ENCODE results near the gene PWWP2A. TPM values are rescaled to one million over a fixed set of nuclear protein-coding genes. Genes with fewer than 3 reads are reported as not detected.
"Not testable (repeated sequence)": the region's sequence is repeated elsewhere in the genome, so short reads cannot be mapped to it uniquely, and the experiment has no call there.

PWWP2A gene
- total and polyA plus RNA-seq, 3 experiments from 2014 or later, result 24.0 to 31.7 (median 26.2) TPM

DNA sequence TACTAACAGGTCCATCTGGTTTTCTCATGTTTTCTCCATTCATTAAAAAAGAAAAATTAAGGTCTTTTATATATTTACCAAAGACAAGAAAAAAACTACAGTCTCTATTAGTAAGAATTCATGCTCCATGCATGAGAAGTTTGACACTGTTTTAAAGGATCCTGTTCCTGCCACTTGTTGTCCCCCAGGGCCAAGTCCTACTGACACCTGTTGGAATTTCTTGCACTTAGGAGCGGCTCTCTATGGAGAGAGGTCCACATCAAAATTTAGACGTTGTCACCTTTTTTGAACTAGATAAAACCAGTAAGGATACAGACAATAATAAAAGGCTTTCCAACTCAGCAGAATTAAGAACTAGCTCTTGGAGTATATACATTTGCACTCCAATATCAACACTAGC is 42.3 kb downstream of the PWWP2A start:
- Histone ChIP-seq H3K9me3 (ENCODE audit: low read length) (no peaks in the 10 kb centered on the region), H3K4me3 (ENCODE audit: low read length) (no peak overlapping the region), H3K4me1 (ENCODE audit: insufficient read depth, low read length) (no peaks in the 10 kb centered on the region), H3K27ac (ENCODE audit: low read depth, low read length) (no peak overlapping the region), H3K36me3 (ENCODE audit: insufficient read depth, low read length) (no peaks in the 10 kb centered on the region), H3K27me3 (ENCODE audit: insufficient read depth, low read length, poor library complexity, severe bottlenecking) (no peaks in the 10 kb centered on the region)
- ChIA-PET POLR2A (no interaction called here), CTCF (no interaction called here)
- H3K4me3 Mint-ChIP-seq, result no peak overlapping the region
- peaks cover 0 to 39% (median 9%) of the 10 kb centered on the region in 3 donors for H3K36me3 Mint-ChIP-seq
- DNase-seq, result no peak
- H3K9me3 Mint-ChIP-seq, result no peaks in the 10 kb centered on the region
- H3K4me1 Mint-ChIP-seq, result no peaks in the 10 kb centered on the region
- peak overlapping the region in 3 of 8 donors; percentile 30 to 66 (median 54) for H3K27ac Mint-ChIP-seq
- no peaks in the 10 kb centered on the region for H3K27me3 Mint-ChIP-seq

GRCh38 chr5:160075073-160075472 is 44.2 kb downstream of the PWWP2A start:
- Mint-ChIP-seq H3K27ac (peak overlapping the region in 1 of 8 donors; percentile 69), H3K36me3 (peaks cover 0 to 38% (median 10%) of the 10 kb centered on the region in 3 donors), H3K27me3 (no peaks in the 10 kb centered on the region), H3K4me3 (no peak overlapping the region), H3K4me1 (no peaks in the 10 kb centered on the region), H3K9me3 (no peaks in the 10 kb centered on the region)
- H3K27ac ChIP-seq (ENCODE audit: low read depth, low read length), result no peak overlapping the region
- H3K36me3 ChIP-seq (ENCODE audit: insufficient read depth, low read length), result no peaks in the 10 kb centered on the region
- POLR2A ChIA-PET, result no interaction called here
- CTCF ChIA-PET, result no interaction called here
- no peaks in the 10 kb centered on the region for H3K27me3 ChIP-seq (ENCODE audit: insufficient read depth, low read length, poor library complexity, severe bottlenecking)
- no peaks in the 10 kb centered on the region for H3K4me1 ChIP-seq (ENCODE audit: insufficient read depth, low read length)
- DNase-seq, result no peak
- no peak overlapping the region for H3K4me3 ChIP-seq (ENCODE audit: low read length)
- no peaks in the 10 kb centered on the region for H3K9me3 ChIP-seq (ENCODE audit: low read length)

DNA sequence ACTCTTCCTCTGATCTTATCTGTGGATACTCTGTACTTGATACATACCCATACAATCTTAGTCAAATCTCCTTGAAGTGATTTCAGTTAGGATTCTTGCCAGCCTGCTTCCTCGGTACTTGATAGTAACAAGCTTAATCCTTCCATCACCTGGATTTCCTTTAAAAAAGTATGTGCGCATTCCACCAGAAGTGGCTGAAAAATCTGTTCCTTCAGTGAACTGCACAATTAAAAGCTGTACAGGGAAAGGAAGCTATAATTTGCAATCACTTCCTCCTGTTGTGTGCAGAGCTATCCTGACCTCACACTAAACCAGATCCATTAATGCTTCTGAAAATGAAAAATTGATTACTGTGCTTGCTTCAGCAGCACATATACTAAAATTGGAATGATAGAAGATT is 47.3 kb downstream of the PWWP2A start:
- H3K27me3 Mint-ChIP-seq, result no peaks in the 10 kb centered on the region
- CTCF ChIA-PET, result interaction anchor here (1.2 to 1.5 kb wide), 2 partner anchors 9 to 50 kb away, joined by 4 to 5 read pairs; no protein-coding TSS in a partner anchor

DNA sequence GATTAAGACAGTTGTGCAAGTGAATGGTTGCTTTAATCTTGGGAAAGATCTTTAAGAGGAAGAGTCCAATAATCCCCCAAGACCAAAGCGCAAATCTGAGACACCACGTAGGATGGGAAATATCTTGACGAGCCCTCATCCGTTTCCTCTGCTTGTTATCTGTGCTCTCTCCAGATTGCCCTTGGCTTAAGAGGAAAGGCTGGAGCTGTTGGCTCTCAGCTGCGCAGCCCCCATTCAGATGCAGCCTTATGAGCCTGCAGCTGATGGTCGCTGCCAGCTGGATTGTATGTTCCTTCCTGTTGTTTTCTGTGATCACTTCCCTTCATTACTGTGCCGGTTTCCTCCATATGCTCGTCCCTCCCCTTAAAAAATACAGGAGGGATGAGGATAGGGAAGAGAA is 47.7 kb downstream of the PWWP2A start:
- no peaks in the 10 kb centered on the region for H3K4me1 ChIP-seq (ENCODE audit: insufficient read depth, low read length)
- H3K27ac Mint-ChIP-seq, result no peak overlapping the region

More for the DNA sequence above, 47.3 kb downstream of the PWWP2A start:
- H3K4me1 ChIP-seq (ENCODE audit: insufficient read depth, low read length), result no peaks in the 10 kb centered on the region
- no peaks in the 10 kb centered on the region for H3K4me1 Mint-ChIP-seq
- DNase-seq, result no peak
- no peak overlapping the region for H3K4me3 ChIP-seq (ENCODE audit: low read length)
- no peak overlapping the region for H3K27ac ChIP-seq (ENCODE audit: low read depth, low read length)
- H3K4me3 Mint-ChIP-seq, result no peak overlapping the region
- H3K27ac Mint-ChIP-seq, result no peak overlapping the region
- H3K27me3 ChIP-seq (ENCODE audit: insufficient read depth, low read length, poor library complexity, severe bottlenecking), result no peaks in the 10 kb centered on the region
- H3K9me3 Mint-ChIP-seq, result no peaks in the 10 kb centered on the region
- POLR2A ChIA-PET, result no interaction called here
- H3K36me3 Mint-ChIP-seq, result peaks cover 0 to 28% (median 2%) of the 10 kb centered on the region in 3 donors
- no peaks in the 10 kb centered on the region for H3K36me3 ChIP-seq (ENCODE audit: insufficient read depth, low read length)
- H3K9me3 ChIP-seq (ENCODE audit: low read length), result no peaks in the 10 kb centered on the region

GRCh38 chr5:160069120-160069519 is 50.1 kb downstream of the PWWP2A start:
- H3K27ac Mint-ChIP-seq; H3K9me3 Mint-ChIP-seq; H3K9me3 ChIP-seq (ENCODE audit: low read length); H3K4me1 Mint-ChIP-seq; CTCF ChIA-PET; H3K27me3 ChIP-seq (ENCODE audit: insufficient read depth, low read length, poor library complexity, severe bottlenecking); H3K27ac ChIP-seq (ENCODE audit: low read depth, low read length); DNase-seq; H3K27me3 Mint-ChIP-seq; POLR2A ChIA-PET; H3K4me3 ChIP-seq (ENCODE audit: low read length); H3K4me1 ChIP-seq (ENCODE audit: insufficient read depth, low read length); H3K4me3 Mint-ChIP-seq: not testable (repeated sequence)
- peaks cover 12% of the 10 kb centered on the region for H3K36me3 ChIP-seq (ENCODE audit: insufficient read depth, low read length)
- H3K36me3 Mint-ChIP-seq, result peaks cover 2 to 42% (median 3%) of the 10 kb centered on the region in 3 donors

More for the DNA sequence above, 47.7 kb downstream of the PWWP2A start:
- Histone ChIP-seq H3K27ac (ENCODE audit: low read depth, low read length) (no peak overlapping the region), H3K27me3 (ENCODE audit: insufficient read depth, low read length, poor library complexity, severe bottlenecking) (no peaks in the 10 kb centered on the region), H3K4me3 (ENCODE audit: low read length) (no peak overlapping the region), H3K36me3 (ENCODE audit: insufficient read depth, low read length) (no peaks in the 10 kb centered on the region), H3K9me3 (ENCODE audit: low read length) (no peaks in the 10 kb centered on the region)
- POLR2A ChIA-PET, result no interaction called here
- Mint-ChIP-seq H3K4me3 (no peak overlapping the region), H3K27me3 (no peaks in the 10 kb centered on the region), H3K36me3 (peaks cover 0 to 29% (median 2%) of the 10 kb centered on the region in 3 donors), H3K4me1 (no peaks in the 10 kb centered on the region), H3K9me3 (no peaks in the 10 kb centered on the region)
- DNase-seq, result no peak
- CTCF ChIA-PET, result interaction anchor here (1.2 to 1.5 kb wide), 2 partner anchors 9 to 50 kb away, joined by 4 to 5 read pairs; no protein-coding TSS in a partner anchor

- Histone ChIP-seq H3K9me3 (ENCODE audit: low read length) (no peaks in the 10 kb centered on the region), H3K4me3 (ENCODE audit: low read length) (no peak overlapping the region), H3K4me1 (ENCODE audit: insufficient read depth, low read length) (no peaks in the 10 kb centered on the region), H3K27ac (ENCODE audit: low read depth, low read length) (no peak overlapping the region), H3K36me3 (ENCODE audit: insufficient read depth, low read length) (peaks cover 19% of the 10 kb centered on the region), H3K27me3 (ENCODE audit: insufficient read depth, low read length, poor library complexity, severe bottlenecking) (no peaks in the 10 kb centered on the region)
- ChIA-PET POLR2A (no interaction called here), CTCF (interaction anchor here (0.8 to 3.1 kb wide), 2 partner anchors 10 to 78 kb away, joined by 3 to 10 read pairs; no protein-coding TSS in a partner anchor)
- Mint-ChIP-seq H3K27me3 (no peaks in the 10 kb centered on the region), H3K4me3 (no peak overlapping the region), H3K4me1 (peaks cover 0 to 4% (median 0%) of the 10 kb centered on the region in 3 donors), H3K36me3 (peaks cover 3 to 70% (median 9%) of the 10 kb centered on the region in 3 donors), H3K27ac (peak overlapping the region in 2 of 8 donors; percentile 35 to 64), H3K9me3 (no peaks in the 10 kb centered on the region)
- no peak for DNase-seq
Observed at GRCh38 chr5:160064995-160065614, 54.1 kb downstream of the PWWP2A start.

GRCh38 chr5:160064417-160064810 is 54.8 kb downstream of the PWWP2A start:
- CTCF ChIA-PET, result interaction anchor here (3.1 kb wide), 1 partner anchor 9 kb away, joined by 10 read pairs; no protein-coding TSS in a partner anchor
- Histone ChIP-seq H3K27me3 (ENCODE audit: insufficient read depth, low read length, poor library complexity, severe bottlenecking) (no peaks in the 10 kb centered on the region), H3K36me3 (ENCODE audit: insufficient read depth, low read length) (peaks cover 26% of the 10 kb centered on the region), H3K9me3 (ENCODE audit: low read length) (no peaks in the 10 kb centered on the region), H3K27ac (ENCODE audit: low read depth, low read length) (no peak overlapping the region), H3K4me1 (ENCODE audit: insufficient read depth, low read length) (no peaks in the 10 kb centered on the region), H3K4me3 (ENCODE audit: low read length) (no peak overlapping the region)
- POLR2A ChIA-PET, result no interaction called here
- peaks cover 4 to 75% (median 11%) of the 10 kb centered on the region in 3 donors for H3K36me3 Mint-ChIP-seq
- H3K9me3 Mint-ChIP-seq, result no peaks in the 10 kb centered on the region
- no peak overlapping the region for H3K4me3 Mint-ChIP-seq
- DNase-seq, result no peak
- peak overlapping the region in 1 of 8 donors; percentile 26 for H3K27ac Mint-ChIP-seq
- no peaks in the 10 kb centered on the region for H3K27me3 Mint-ChIP-seq
- peaks cover 0 to 4% (median 0%) of the 10 kb centered on the region in 3 donors for H3K4me1 Mint-ChIP-seq

- H3K4me1 Mint-ChIP-seq, result peaks cover 0 to 4% (median 0%) of the 10 kb centered on the region in 3 donors
- H3K4me1 ChIP-seq (ENCODE audit: insufficient read depth, low read length), result no peaks in the 10 kb centered on the region
- no peak for DNase-seq
- ChIA-PET POLR2A (no interaction called here), CTCF (no interaction called here)
- H3K36me3 Mint-ChIP-seq, result peaks cover 13 to 83% (median 21%) of the 10 kb centered on the region in 3 donors
- H3K27ac ChIP-seq (ENCODE audit: low read depth, low read length), result no peak overlapping the region
- H3K4me3 Mint-ChIP-seq, result no peak overlapping the region
- H3K27me3 ChIP-seq (ENCODE audit: insufficient read depth, low read length, poor library complexity, severe bottlenecking), result no peaks in the 10 kb centered on the region
- H3K27ac Mint-ChIP-seq, result no peak overlapping the region
- H3K36me3 ChIP-seq (ENCODE audit: insufficient read depth, low read length), result peaks cover 26% of the 10 kb centered on the region
- no peaks in the 10 kb centered on the region for H3K27me3 Mint-ChIP-seq
- no peak overlapping the region for H3K4me3 ChIP-seq (ENCODE audit: low read length)
- no peaks in the 10 kb centered on the region for H3K9me3 Mint-ChIP-seq
- H3K9me3 ChIP-seq (ENCODE audit: low read length), result no peaks in the 10 kb centered on the region
Observed at GRCh38 chr5:160061770-160062169, 57.5 kb downstream of the PWWP2A start.

All from CD8-positive, alpha-beta memory T cell (primary cell).